Natural killer cell (primary cell): ENCODE data around the gene ZNF749. TPM values are rescaled to one million over a fixed set of nuclear protein-coding genes. Genes with fewer than 3 reads are reported as not detected.

ENCODE experiments used
- total RNA-seq, 4 donors: library from RNA; stranded (reverse); fragments of 120-200 nt in 1 of 4; gene quantifications; one replicate each; pipeline versions ENCODE4 v1.2.3 to v1.2.4, GENCODE V29; 2013 to 2022

ZNF749 gene
- total RNA-seq, 3 donors from 2014 or later (not counting 1 experiment from before 2014, with no cell fraction given): 7.0 to 9.8 (median 7.8) TPM

Other genes with a start within 250 kb of the ZNF749 start
- gene ZNF264, start 243.8 kb upstream of the ZNF749 start, total RNA-seq: 10 to 100 TPM; 50.4 to 62.1 (median 54.2) TPM
- 1 to 10 TPM; 2.3 to 3.5 (median 2.8) TPM for gene AURKC, start 204.3 kb upstream of the ZNF749 start, total RNA-seq
- 10 to 100 TPM; 25.9 to 32.7 (median 31.0) TPM for gene ZNF805, start 194.7 kb upstream of the ZNF749 start, total RNA-seq
- 10 to 100 TPM; 67.8 to 74.1 (median 69.7) TPM for gene ZNF460, start 154.8 kb upstream of the ZNF749 start, total RNA-seq
- gene ZNF543, start 114.9 kb upstream of the ZNF749 start, total RNA-seq: 1 to 10 TPM; 4.7 to 7.2 (median 5.9) TPM
- gene ZNF304, start 84.1 kb upstream of the ZNF749 start, total RNA-seq: 10 to 100 TPM in 1 of 3 donors, 1 to 10 TPM in 2; 6.6 to 10.7 (median 9.2) TPM
- gene TRAPPC2B, start 71.8 kb upstream of the ZNF749 start, total RNA-seq: 10 to 100 TPM in 2 of 3 donors, 1 to 10 TPM in 1; 7.4 to 15.6 (median 13.7) TPM
- 1 to 10 TPM in 1 of 3 donors, under 1 TPM in 2; 0.48 to 1.2 (median 0.92) TPM for gene ZNF547, start 71.8 kb upstream of the ZNF749 start, total RNA-seq
- gene ZNF548, start 45.5 kb upstream of the ZNF749 start, total RNA-seq: 100 to 1,000 TPM in 1 of 3 donors, 10 to 100 TPM in 2; 75.5 to 104 (median 96.9) TPM
- gene ZNF17, start 24.2 kb upstream of the ZNF749 start, total RNA-seq: 10 to 100 TPM; 13.0 to 15.0 (median 13.3) TPM
- gene VN1R1, start 21.8 kb downstream of the ZNF749 start, total RNA-seq: under 1 TPM in 1 of 3 donors, not detected in 2; 0.40 TPM
- gene ZNF772, start 42.2 kb downstream of the ZNF749 start, total RNA-seq: 1 to 10 TPM; 1.3 to 3.5 (median 1.4) TPM
- 10 to 100 TPM in 1 of 3 donors, 1 to 10 TPM in 2; 5.9 to 11.3 (median 8.5) TPM for gene ZNF419, start 52.4 kb downstream of the ZNF749 start, total RNA-seq
- 10 to 100 TPM in 2 of 3 donors, 1 to 10 TPM in 1; 4.3 to 10.2 (median 10.2) TPM for gene ZNF773, start 64.6 kb downstream of the ZNF749 start, total RNA-seq
- 10 to 100 TPM in 1 of 3 donors, 1 to 10 TPM in 2; 7.1 to 12.1 (median 8.6) TPM for gene ZNF549, start 92.0 kb downstream of the ZNF749 start, total RNA-seq
- 10 to 100 TPM; 11.2 to 12.5 (median 12.1) TPM for gene ZNF550, start 124.5 kb downstream of the ZNF749 start, total RNA-seq
- gene ZNF416, start 143.6 kb downstream of the ZNF749 start, total RNA-seq: 1 to 10 TPM; 1.7 to 5.3 (median 3.3) TPM
- gene ZIK1, start 148.8 kb downstream of the ZNF749 start, total RNA-seq: 1 to 10 TPM; 2.7 to 8.2 (median 6.5) TPM
- 1 to 10 TPM; 5.1 to 8.0 (median 5.6) TPM for gene ZNF530, start 164.6 kb downstream of the ZNF749 start, total RNA-seq
- 10 to 100 TPM; 18.5 to 22.0 (median 20.5) TPM for gene ZNF134, start 178.9 kb downstream of the ZNF749 start, total RNA-seq
- 10 to 100 TPM; 33.7 to 47.0 (median 36.9) TPM for gene ZNF211, start 197.8 kb downstream of the ZNF749 start, total RNA-seq
- gene ZSCAN4, start 233.6 kb downstream of the ZNF749 start, total RNA-seq: not detected
- 10 to 100 TPM in 1 of 3 donors, 1 to 10 TPM in 2; 5.6 to 12.9 (median 7.9) TPM for gene ZNF551, start 246.7 kb downstream of the ZNF749 start, total RNA-seq